Measurements from ENCODE around the gene MAPKAPK3.

MAPKAPK3 gene

GRCh38 chr3:50580683-50581458, 36.1 kb upstream of the MAPKAPK3 start:
- no peak overlapping the region for H3K4me3 Mint-ChIP-seq
- H3K4me1 Mint-ChIP-seq: peaks cover 35% of the 10 kb centered on the region
- H3K9me3 Mint-ChIP-seq: no peaks in the 10 kb centered on the region
- no peak for ATAC-seq (replicated peaks; ENCODE audit: extremely low read depth, poor library complexity, severe bottlenecking)
- peaks cover 4% of the 10 kb centered on the region for H3K36me3 Mint-ChIP-seq (ENCODE audit: insufficient read depth)
- no peaks in the 10 kb centered on the region for H3K27me3 Mint-ChIP-seq
- DNase-seq (ENCODE audit: low spot score in 2 of 2): no peak
- H3K27ac Mint-ChIP-seq (ENCODE audit: low read depth): no peak overlapping the region

DNA sequence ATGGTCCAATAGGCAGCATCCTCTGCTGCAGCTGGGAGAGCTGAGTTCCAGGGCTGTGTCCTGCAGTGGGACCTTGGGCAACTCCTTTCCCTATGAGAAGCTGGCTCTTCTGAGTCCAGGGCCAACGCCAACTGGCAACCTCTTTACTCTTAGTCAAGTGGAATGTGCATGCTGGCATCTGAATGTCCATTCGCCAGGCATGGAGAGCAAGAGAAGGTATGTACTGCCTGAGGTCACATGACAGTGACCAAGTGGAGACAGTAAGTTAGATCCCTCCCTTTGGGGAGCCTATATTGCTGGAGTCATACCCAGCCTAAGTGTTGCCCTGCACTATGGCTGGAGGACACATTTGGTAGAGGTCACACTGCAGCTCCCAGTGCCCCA, 35.5 kb upstream of the MAPKAPK3 start:
- no peak for ATAC-seq (replicated peaks; ENCODE audit: extremely low read depth, poor library complexity, severe bottlenecking)
- Mint-ChIP-seq H3K4me1 (peaks cover 34% of the 10 kb centered on the region), H3K4me3 (no peak overlapping the region), H3K9me3 (no peaks in the 10 kb centered on the region), H3K36me3 (ENCODE audit: insufficient read depth) (peaks cover 3% of the 10 kb centered on the region), H3K27me3 (no peaks in the 10 kb centered on the region), H3K27ac (ENCODE audit: low read depth) (no peak overlapping the region)
- DNase-seq (ENCODE audit: low spot score in 2 of 2): no peak

DNA sequence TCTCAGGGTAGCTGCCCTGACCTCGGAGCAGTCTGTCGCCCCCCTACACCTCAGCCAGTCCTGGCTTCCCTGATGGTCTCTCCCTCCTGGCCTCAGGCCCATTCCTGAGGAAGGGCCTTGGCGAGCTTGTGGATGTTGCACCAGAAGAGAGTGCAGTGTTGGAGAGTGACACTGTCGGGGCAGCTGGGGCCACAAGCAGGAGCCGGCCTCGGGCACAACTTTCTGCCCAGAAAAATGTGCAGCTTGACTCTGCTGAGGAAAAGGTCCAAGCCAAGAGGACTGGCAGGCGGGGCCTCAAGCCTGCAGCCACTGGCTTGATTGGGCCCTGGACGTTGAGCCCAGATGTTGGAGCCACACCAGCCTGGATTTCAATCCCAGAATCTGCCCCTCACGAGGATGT, 34.9 kb upstream of the MAPKAPK3 start:
- H3K27ac Mint-ChIP-seq (ENCODE audit: low read depth): no peak overlapping the region
- H3K27me3 Mint-ChIP-seq: no peaks in the 10 kb centered on the region
- H3K4me1 Mint-ChIP-seq: peaks cover 34% of the 10 kb centered on the region
- H3K9me3 Mint-ChIP-seq: no peaks in the 10 kb centered on the region
- peaks cover 2% of the 10 kb centered on the region for H3K36me3 Mint-ChIP-seq (ENCODE audit: insufficient read depth)
- DNase-seq (ENCODE audit: low spot score in 2 of 2) (no peak), ATAC-seq (replicated peaks; ENCODE audit: extremely low read depth, poor library complexity, severe bottlenecking) (no peak)
- H3K4me3 Mint-ChIP-seq: peak overlapping the region; percentile 29

- Mint-ChIP-seq H3K36me3 (ENCODE audit: insufficient read depth) (peaks cover 6% of the 10 kb centered on the region), H3K27ac (ENCODE audit: low read depth) (no peak overlapping the region), H3K27me3 (no peaks in the 10 kb centered on the region), H3K9me3 (no peaks in the 10 kb centered on the region), H3K4me1 (peaks cover 50% of the 10 kb centered on the region), H3K4me3 (no peak overlapping the region)
- no peak for ATAC-seq (replicated peaks; ENCODE audit: extremely low read depth, poor library complexity, severe bottlenecking)
- DNase-seq (ENCODE audit: low spot score in 2 of 2): no peak
Measured at GRCh38 chr3:50583897-50584296, 33.1 kb upstream of the MAPKAPK3 start.

GRCh38 chr3:50584391-50584790, 32.6 kb upstream of the MAPKAPK3 start:
- ATAC-seq (replicated peaks; ENCODE audit: extremely low read depth, poor library complexity, severe bottlenecking) (no peak), DNase-seq (ENCODE audit: low spot score in 2 of 2) (no peak)
- peaks cover 6% of the 10 kb centered on the region for H3K36me3 Mint-ChIP-seq (ENCODE audit: insufficient read depth)
- no peak overlapping the region for H3K27ac Mint-ChIP-seq (ENCODE audit: low read depth)
- H3K4me3 Mint-ChIP-seq: no peak overlapping the region
- H3K4me1 Mint-ChIP-seq: peaks cover 48% of the 10 kb centered on the region
- H3K9me3 Mint-ChIP-seq: no peaks in the 10 kb centered on the region
- no peaks in the 10 kb centered on the region for H3K27me3 Mint-ChIP-seq

- no peak overlapping the region for H3K27ac Mint-ChIP-seq (ENCODE audit: low read depth)
- no peaks in the 10 kb centered on the region for H3K9me3 Mint-ChIP-seq
- no peak for DNase-seq (ENCODE audit: low spot score in 2 of 2)
- H3K36me3 Mint-ChIP-seq (ENCODE audit: insufficient read depth): peaks cover 4% of the 10 kb centered on the region
- ATAC-seq (replicated peaks; ENCODE audit: extremely low read depth, poor library complexity, severe bottlenecking): no peak
- no peak overlapping the region for H3K4me3 Mint-ChIP-seq
- peaks cover 53% of the 10 kb centered on the region for H3K4me1 Mint-ChIP-seq
- H3K27me3 Mint-ChIP-seq: no peaks in the 10 kb centered on the region
Measured at GRCh38 chr3:50585919-50586762, 30.8 kb upstream of the MAPKAPK3 start.

GRCh38 chr3:50586763-50587070, 30.2 kb upstream of the MAPKAPK3 start:
- no peaks in the 10 kb centered on the region for H3K27me3 Mint-ChIP-seq
- no peaks in the 10 kb centered on the region for H3K9me3 Mint-ChIP-seq
- no peak overlapping the region for H3K27ac Mint-ChIP-seq (ENCODE audit: low read depth)
- peaks cover 53% of the 10 kb centered on the region for H3K4me1 Mint-ChIP-seq
- ATAC-seq (replicated peaks; ENCODE audit: extremely low read depth, poor library complexity, severe bottlenecking) (no peak), DNase-seq (ENCODE audit: low spot score in 2 of 2) (no peak)
- H3K4me3 Mint-ChIP-seq: peak overlapping the region; percentile 55
- H3K36me3 Mint-ChIP-seq (ENCODE audit: insufficient read depth): peaks cover 4% of the 10 kb centered on the region

- Mint-ChIP-seq H3K27me3 (no peaks in the 10 kb centered on the region), H3K9me3 (no peaks in the 10 kb centered on the region), H3K4me3 (peak overlapping the region; percentile 55), H3K36me3 (ENCODE audit: insufficient read depth) (peaks cover 4% of the 10 kb centered on the region), H3K27ac (ENCODE audit: low read depth) (peak overlapping the region; percentile 91), H3K4me1 (peaks cover 56% of the 10 kb centered on the region)
- no peak for ATAC-seq (replicated peaks; ENCODE audit: extremely low read depth, poor library complexity, severe bottlenecking)
- DNase-seq (ENCODE audit: low spot score in 2 of 2): no peak
Measured at GRCh38 chr3:50587373-50587772, 29.6 kb upstream of the MAPKAPK3 start.

- H3K27ac Mint-ChIP-seq (ENCODE audit: low read depth): peak overlapping the region; percentile 91
- no peaks in the 10 kb centered on the region for H3K9me3 Mint-ChIP-seq
- peak overlapping the region; percentile 55 for H3K4me3 Mint-ChIP-seq
- peaks cover 4% of the 10 kb centered on the region for H3K36me3 Mint-ChIP-seq (ENCODE audit: insufficient read depth)
- DNase-seq (ENCODE audit: low spot score in 2 of 2): peak; percentile 52 to 77
- H3K4me1 Mint-ChIP-seq: peaks cover 63% of the 10 kb centered on the region
- peak; percentile 91 for ATAC-seq (replicated peaks; ENCODE audit: extremely low read depth, poor library complexity, severe bottlenecking)
- H3K27me3 Mint-ChIP-seq: no peaks in the 10 kb centered on the region
Measured at GRCh38 chr3:50587806-50588758, 28.9 kb upstream of the MAPKAPK3 start.

GRCh38 chr3:50588759-50589433, 28.1 kb upstream of the MAPKAPK3 start:
- peaks cover 62% of the 10 kb centered on the region for H3K4me1 Mint-ChIP-seq
- ATAC-seq (replicated peaks; ENCODE audit: extremely low read depth, poor library complexity, severe bottlenecking): no peak
- H3K27ac Mint-ChIP-seq (ENCODE audit: low read depth): peak overlapping the region; percentile 91
- DNase-seq (ENCODE audit: low spot score in 2 of 2): no peak
- no peaks in the 10 kb centered on the region for H3K9me3 Mint-ChIP-seq
- no peaks in the 10 kb centered on the region for H3K27me3 Mint-ChIP-seq
- peak overlapping the region; percentile 55 for H3K4me3 Mint-ChIP-seq
- peaks cover 4% of the 10 kb centered on the region for H3K36me3 Mint-ChIP-seq (ENCODE audit: insufficient read depth)

DNA sequence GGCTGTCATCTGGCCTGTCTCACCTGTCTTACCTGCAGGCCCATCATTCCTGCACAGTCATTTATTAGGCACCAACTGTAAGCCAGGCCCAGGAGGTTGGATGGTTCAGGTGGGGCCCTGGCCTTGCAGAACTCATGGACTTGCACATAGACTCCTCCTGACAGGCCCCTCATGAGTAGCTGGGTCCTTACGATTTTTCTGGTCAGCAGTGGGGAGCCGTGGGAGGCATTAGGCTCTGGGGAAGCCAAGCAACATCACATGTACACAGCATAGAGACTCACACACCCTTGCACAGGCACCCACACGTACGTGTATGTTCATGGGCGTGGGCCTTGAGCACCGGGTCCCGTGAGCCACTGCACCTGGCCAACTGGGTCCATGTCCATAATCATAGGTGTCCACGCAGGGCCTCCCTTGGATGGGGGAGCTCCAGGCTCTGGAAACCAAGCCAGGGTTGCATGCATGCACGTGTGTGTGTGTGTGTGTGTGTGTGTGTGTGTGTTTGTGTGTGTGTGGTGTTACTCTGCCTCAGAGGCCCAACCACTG, 25.7 kb upstream of the MAPKAPK3 start:
- Mint-ChIP-seq H3K27me3 (no peaks in the 10 kb centered on the region), H3K9me3 (no peaks in the 10 kb centered on the region), H3K36me3 (ENCODE audit: insufficient read depth) (peaks cover 4% of the 10 kb centered on the region), H3K4me3 (peak overlapping the region; percentile 64), H3K4me1 (peaks cover 48% of the 10 kb centered on the region), H3K27ac (ENCODE audit: low read depth) (peak overlapping the region; percentile 84)
- no peak for ATAC-seq (replicated peaks; ENCODE audit: extremely low read depth, poor library complexity, severe bottlenecking)
- no peak for DNase-seq (ENCODE audit: low spot score in 2 of 2)

DNA sequence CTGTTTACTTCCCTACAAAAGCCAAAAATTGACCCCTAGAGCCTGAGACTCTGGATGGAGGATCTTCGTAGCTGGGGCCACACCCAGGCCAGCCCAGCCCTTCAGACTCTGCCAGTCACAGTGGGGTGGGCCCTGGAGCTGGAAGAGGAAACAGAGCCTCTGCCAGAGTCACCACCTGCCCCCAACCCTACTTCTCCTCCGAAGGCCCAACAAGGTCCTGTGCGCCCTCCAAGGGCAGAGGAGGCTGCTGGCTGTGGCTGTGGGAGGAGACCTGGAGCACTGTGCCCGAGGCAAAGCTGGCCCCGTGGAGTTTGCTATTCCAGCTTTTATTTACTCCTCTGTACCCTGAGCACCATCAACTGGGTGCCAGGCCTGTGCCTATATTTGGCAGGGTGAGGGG, 24.4 kb upstream of the MAPKAPK3 start:
- Mint-ChIP-seq H3K27ac (ENCODE audit: low read depth) (peak overlapping the region; percentile 84), H3K36me3 (ENCODE audit: insufficient read depth) (peaks cover 4% of the 10 kb centered on the region), H3K4me1 (peaks cover 43% of the 10 kb centered on the region), H3K27me3 (no peaks in the 10 kb centered on the region), H3K4me3 (peak overlapping the region; percentile 31), H3K9me3 (no peaks in the 10 kb centered on the region)
- ATAC-seq (replicated peaks; ENCODE audit: extremely low read depth, poor library complexity, severe bottlenecking) (no peak), DNase-seq (ENCODE audit: low spot score in 2 of 2) (no peak)
